ENCODE measurements around the gene ITGAD. TPM values are rescaled to one million over a fixed set of nuclear protein-coding genes. Genes with fewer than 3 reads are reported as not detected.
"Not testable (repeated sequence)": the region's sequence is repeated elsewhere in the genome, so short reads cannot be mapped to it uniquely, and the experiment has no call there.

The ITGAD gene
- total RNA-seq, 1 experiment from 2014 or later: not detected

DNA sequence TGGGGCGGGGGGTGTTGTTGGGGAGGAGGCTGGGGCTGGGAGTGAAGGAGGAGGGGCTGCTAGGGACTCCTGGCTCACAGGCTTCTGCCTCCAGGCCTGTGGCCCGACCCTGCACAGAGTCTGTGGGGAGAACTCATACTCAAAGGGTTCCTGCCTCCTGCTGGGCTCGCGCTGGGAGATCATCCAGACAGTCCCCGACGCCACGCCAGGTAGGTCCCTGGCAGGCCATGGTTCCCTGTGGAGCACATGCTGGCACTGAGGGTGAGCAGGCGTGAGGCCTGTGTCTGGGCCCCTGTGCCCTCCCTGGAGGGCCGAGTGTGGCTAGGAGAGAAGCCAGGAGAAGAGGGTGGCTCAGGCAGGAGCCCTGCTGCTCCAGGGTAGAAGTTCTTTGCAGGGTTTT, 4.6 kb downstream of the ITGAD start:
- in situ Hi-C loops (cut with HindIII; ENCODE audit: low sequenced_read_pairs): no loop called here

DNA sequence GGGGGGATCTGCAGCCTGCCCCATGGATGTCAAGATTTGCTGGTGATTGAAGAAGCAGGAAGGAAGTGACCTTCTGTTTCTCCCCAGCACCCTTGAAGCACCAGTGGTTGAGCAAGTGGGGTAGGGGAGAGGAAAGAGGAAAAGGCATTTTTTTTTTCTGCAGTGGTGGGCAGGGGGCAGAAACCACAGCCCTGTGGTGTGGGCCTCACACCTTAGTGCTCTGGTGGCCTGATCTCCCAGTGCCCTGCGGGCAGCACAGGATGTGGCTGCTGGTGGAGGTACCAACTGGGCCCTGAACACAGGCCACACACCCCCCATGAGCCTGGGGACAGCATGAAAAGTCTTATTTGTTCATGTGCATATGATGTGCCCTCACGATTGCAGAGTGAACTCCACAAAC, 7.1 kb downstream of the ITGAD start:
- in situ Hi-C loops (cut with HindIII; ENCODE audit: low sequenced_read_pairs): no loop called here

More for the DNA sequence above, 4.6 kb downstream of the ITGAD start:
- no peak for DNase-seq (ENCODE audit: low spot score)

GRCh38 chr16:31401436-31401835, 8.3 kb downstream of the ITGAD start:
- in situ Hi-C loops (cut with HindIII; ENCODE audit: low sequenced_read_pairs): no loop called here
- no peak for DNase-seq (ENCODE audit: low spot score)

More for the DNA sequence above, 7.1 kb downstream of the ITGAD start:
- no peak for DNase-seq (ENCODE audit: low spot score)

DNA sequence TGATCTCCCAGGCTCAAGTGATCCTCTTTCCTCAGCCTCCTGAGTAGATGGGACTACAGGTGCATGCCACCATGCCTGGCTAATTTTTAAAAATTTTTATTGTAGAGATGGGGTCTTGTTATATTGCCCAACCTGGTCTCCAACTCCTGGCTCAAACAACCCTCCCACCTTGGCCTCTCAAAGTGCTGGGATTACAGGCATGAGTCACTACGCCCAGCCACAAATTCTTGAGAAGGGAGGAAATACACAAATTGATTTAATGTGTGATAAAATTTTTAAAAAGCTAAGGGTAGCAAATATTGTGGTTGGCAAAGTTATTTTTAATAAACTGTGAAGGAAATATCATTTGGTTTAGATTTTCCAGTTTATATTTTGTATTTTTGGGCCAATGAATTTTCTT, 9.6 kb downstream of the ITGAD start:
- DNase-seq (ENCODE audit: low spot score): no peak
- in situ Hi-C loops (cut with HindIII; ENCODE audit: low sequenced_read_pairs): no loop called here

- in situ Hi-C loops (cut with HindIII; ENCODE audit: low sequenced_read_pairs): no loop called here
- DNase-seq (ENCODE audit: low spot score): no peak
Observed at GRCh38 chr16:31403590-31404352, 10.6 kb downstream of the ITGAD start.

DNA sequence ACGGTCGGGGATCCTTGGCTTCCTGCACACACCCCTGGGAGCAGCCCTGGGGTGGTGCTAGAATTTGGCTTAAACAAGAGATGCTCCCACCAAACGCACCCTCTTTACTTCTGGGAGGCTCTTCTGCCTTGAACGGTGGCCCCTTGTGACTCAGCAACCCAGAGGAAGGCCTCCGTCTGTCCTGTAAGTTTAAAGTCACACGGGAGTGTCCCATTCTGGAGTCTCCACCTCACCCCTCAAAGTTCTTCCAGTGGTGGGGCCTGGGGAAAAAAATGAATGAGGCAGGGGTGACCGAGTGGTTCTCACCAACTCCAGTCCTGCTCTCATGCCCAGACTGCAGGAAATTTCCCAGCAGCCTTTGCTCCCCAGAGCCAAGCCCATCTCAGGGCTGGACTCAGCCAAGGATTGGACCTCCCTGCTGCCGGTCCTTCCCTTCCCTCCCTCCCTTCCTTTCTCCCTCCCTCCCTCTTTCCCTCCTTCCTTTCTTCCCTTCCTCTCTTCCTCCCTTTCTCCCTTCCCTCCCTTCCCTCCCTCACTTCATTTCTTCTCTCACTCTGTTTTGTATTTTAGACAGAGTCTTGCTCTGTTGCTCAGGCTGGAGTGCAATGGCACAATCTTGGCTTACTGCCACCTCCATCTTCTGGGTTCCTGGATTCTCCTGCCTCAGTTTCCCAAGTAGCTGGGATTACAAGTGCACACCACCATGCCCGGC, 11.4 kb downstream of the ITGAD start:
- in situ Hi-C loops (cut with HindIII; ENCODE audit: low sequenced_read_pairs): no loop called here
- DNase-seq (ENCODE audit: low spot score): no peak

DNA sequence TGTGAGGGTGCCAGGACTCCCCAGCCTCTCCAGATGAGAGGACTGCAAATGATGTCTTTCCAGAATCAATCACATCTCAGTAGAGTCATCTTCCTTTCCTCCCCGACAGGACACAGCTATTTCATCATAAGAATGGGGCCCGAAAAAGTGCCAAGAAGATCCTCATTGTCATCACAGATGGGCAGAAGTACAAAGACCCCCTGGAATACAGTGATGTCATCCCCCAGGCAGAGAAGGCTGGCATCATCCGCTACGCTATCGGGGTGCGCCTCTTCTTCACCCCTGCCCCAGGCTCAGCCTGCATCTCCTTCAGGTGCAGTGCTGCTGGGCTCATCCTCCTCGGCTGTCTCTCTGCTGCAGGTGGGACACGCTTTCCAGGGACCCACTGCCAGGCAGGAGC, 14.3 kb downstream of the ITGAD start:
- in situ Hi-C loops (cut with HindIII; ENCODE audit: low sequenced_read_pairs): no loop called here
- DNase-seq (ENCODE audit: low spot score): no peak

DNA sequence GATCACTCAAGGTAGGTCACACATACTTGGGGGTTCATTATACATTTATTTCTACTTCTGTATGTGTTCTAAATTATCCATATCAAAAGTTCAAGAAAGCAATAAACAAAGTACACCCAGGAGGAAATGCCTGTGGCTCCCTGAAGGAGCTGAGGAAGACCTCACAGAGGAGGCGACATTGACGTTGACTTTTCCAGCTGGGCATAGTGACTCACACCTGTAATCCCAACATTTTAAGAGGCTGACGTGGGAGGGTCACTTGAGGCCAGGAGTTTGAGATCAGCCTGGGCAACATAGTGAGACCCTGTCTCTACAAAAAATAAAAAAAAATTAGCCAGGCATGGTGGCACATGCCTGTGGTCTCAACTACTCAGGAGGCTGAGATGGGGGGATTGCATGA, 16.3 kb downstream of the ITGAD start:
- in situ Hi-C loops (cut with HindIII; ENCODE audit: low sequenced_read_pairs): no loop called here
- DNase-seq (ENCODE audit: low spot score): no peak

DNA sequence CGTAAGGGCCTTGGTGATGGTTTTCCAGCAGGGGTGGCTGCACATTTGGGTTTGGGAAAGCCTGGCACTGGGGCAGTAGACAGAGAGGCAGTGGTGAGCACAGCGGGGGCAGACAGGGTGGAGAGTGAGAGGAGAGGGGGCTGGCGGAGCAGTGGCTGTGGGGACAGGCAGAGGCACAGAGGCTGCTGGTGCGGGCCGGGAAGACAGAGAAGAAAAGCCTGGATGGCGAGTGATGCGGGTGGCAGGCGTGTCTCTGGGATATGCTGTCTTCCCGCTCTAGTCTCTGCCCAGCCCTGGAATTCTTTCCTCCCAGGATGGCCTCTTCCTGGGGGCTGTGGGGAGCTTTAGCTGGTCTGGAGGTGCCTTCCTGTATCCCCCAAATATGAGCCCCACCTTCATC, 16.9 kb downstream of the ITGAD start:
- in situ Hi-C loops (cut with HindIII; ENCODE audit: low sequenced_read_pairs): no loop called here
- DNase-seq (ENCODE audit: low spot score): no peak

GRCh38 chr16:31411024-31411844, 18.1 kb downstream of the ITGAD start:
- no peak for DNase-seq (ENCODE audit: low spot score)
- in situ Hi-C loops (cut with HindIII; ENCODE audit: low sequenced_read_pairs): no loop called here

GRCh38 chr16:31412750-31413149, 19.6 kb downstream of the ITGAD start:
- in situ Hi-C loops (cut with HindIII; ENCODE audit: low sequenced_read_pairs): no loop called here

DNA sequence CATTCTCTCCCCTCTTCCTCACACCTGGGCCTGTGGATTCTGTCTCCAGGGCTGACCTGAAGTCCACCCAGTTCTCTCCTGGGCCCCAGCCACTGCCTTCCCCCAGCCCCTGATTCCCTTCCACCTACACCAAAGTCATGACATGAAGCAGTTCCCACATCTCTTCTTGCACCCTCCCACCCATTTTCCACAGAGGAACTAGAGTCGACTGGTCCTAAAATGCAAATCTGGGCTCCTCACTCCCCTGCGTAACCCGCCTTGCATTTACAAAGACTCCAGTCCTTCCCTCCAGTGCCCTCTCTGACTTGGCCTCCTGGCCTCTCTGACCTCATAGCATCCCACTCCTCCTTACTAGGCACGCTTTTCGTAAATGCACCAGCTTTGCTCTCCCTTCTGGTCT, 20.2 kb downstream of the ITGAD start:
- in situ Hi-C loops (cut with HindIII; ENCODE audit: low sequenced_read_pairs): no loop called here
- DNase-seq (ENCODE audit: low spot score): no peak

More at GRCh38 chr16:31412750-31413149, 19.6 kb downstream of the ITGAD start:
- DNase-seq (ENCODE audit: low spot score): no peak

- in situ Hi-C loops (cut with HindIII; ENCODE audit: low sequenced_read_pairs): no loop called here
Observed at GRCh38 chr16:31413943-31414342, 20.8 kb downstream of the ITGAD start.

GRCh38 chr16:31414706-31415105, 21.6 kb downstream of the ITGAD start:
- in situ Hi-C loops (cut with HindIII; ENCODE audit: low sequenced_read_pairs): no loop called here
- no peak for DNase-seq (ENCODE audit: low spot score)

More at GRCh38 chr16:31413943-31414342, 20.8 kb downstream of the ITGAD start:
- DNase-seq (ENCODE audit: low spot score): no peak

DNA sequence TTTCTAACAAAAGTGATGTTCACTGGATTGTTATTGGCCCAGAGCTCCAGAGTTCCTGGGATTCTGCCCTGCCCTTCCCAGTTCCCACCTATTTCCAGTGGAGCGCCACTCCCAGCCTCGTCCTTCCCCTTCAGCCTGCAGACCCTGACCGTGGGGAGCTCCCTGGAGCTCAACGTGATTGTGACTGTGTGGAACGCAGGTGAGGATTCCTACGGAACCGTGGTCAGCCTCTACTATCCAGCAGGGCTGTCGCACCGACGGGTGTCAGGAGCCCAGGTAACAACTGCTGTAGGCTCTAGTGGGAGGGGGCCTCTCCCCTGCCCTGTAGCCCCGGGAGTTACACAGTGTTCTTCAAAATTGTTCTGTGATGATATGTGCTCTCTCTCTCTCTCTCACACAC, 23.2 kb downstream of the ITGAD start:
- no peak for DNase-seq (ENCODE audit: low spot score)
- in situ Hi-C loops (cut with HindIII; ENCODE audit: low sequenced_read_pairs): no loop called here

DNA sequence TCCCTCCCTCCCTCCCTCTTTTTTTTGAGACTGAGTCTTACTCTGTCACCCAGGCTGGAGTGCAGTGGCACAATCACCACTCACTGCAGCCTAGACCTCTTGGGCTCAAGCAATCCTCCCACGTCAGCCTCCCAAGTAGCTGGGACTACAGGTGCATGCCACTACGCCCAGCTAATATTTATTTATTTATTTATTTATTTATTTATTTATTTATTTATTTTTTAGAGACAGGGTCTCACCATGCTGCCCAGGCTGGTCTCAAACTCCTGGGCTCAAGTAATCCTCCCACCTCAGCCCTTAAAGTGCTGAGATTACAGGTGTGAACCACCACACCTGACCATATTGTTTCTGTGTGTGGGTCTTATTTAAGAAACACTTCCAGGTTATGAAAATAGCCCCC, 23.9 kb downstream of the ITGAD start:
- DNase-seq (ENCODE audit: low spot score); in situ Hi-C loops (cut with HindIII; ENCODE audit: low sequenced_read_pairs): not testable (repeated sequence)

DNA sequence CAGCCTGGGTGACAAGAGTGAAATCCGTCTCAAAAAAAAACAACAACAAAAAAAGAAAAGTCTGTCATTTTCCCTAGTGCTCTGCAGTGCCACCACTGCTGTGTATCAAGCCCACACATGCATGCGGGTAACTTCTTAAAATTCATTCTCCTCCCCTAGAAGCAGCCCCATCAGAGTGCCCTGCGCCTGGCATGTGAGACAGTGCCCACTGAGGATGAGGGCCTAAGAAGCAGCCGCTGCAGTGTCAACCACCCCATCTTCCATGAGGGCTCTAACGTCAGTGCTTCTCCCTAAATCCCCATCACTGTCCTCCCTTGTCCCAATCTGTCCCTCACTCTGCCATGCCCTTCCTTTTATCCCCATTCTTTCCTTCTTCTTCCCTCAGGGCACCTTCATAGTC, 24.8 kb downstream of the ITGAD start:
- no peak for DNase-seq (ENCODE audit: low spot score)
- in situ Hi-C loops (cut with HindIII; ENCODE audit: low sequenced_read_pairs): no loop called here

DNA sequence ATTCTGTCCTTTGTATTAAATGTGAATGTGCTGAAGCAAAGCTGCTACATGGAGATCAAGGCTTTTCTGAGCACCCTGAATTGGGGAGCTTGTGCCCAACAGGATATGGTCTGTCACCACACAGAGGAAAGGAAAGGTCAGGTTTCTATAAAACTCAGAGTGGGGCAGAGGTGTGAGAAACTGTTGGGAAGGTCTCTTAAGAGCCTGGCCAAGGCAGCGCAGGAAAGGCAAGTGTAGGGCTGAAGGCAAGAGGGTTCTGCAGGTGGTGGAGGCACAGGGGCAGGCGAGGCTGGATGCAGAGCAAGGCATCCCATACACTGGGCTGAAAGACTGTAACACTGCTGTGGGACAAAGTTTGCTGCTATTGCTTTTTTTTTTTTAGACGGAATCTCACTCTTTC, 26.9 kb downstream of the ITGAD start:
- DNase-seq (ENCODE audit: low spot score): no peak
- in situ Hi-C loops (cut with HindIII; ENCODE audit: low sequenced_read_pairs): no loop called here

DNA sequence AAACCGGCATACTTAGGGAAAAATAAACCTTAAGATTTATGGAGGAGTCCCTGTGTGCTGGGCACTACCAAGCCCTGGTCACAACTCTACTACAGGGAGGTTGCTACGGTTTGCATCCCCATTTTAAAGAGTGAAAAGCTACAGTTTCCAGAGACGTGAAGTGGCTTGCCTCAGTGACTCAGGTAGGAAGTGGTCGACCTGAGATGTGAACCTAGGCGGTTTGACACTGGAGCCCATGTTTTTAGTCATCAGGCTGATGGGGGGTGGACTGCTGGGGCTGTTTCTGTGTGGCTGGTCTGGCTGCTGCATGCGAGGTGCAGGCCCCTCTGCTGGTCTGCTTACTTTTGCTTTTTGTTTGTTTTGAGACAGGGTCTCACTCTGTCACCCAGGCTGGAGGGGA, 28.5 kb downstream of the ITGAD start:
- DNase-seq (ENCODE audit: low spot score): no peak
- in situ Hi-C loops (cut with HindIII; ENCODE audit: low sequenced_read_pairs): no loop called here

GRCh38 chr16:31423241-31423640, 30.1 kb downstream of the ITGAD start:
- in situ Hi-C loops (cut with HindIII; ENCODE audit: low sequenced_read_pairs): no loop called here

More at GRCh38 chr16:31423241-31423640, 30.1 kb downstream of the ITGAD start:
- no peak for DNase-seq (ENCODE audit: low spot score)
